ENCODE measurements around the gene PSG7. TPM values are rescaled to one million over a fixed set of nuclear protein-coding genes. Genes with fewer than 3 reads are reported as not detected.
"Not testable (repeated sequence)": the region's sequence is repeated elsewhere in the genome, so short reads cannot be mapped to it uniquely, and the experiment has no call there.

Gene PSG7
- total and polyA plus RNA-seq, 2 donors (not counting 1 experiment from before 2014, with no cell fraction given) = not detected

DNA sequence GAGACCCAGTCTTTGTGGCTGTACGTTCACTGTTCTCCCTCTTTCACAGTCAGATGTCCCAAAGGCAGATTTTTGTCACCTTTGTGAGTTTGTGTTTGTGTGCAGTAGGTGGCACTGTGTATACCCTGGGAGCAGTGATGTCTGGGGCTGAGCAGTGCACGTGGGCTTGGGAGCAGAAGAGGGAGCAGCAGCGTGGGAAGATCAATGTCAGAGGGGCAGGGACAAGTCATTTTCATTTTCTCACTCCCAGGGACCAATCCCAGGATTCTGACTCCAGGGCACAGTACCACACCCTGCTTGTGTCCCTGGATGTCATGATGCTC, 17.3 kb downstream of the PSG7 start:
- CTCF ChIA-PET = no interaction called here
- ATAC-seq (ENCODE audit: low read depth) = no peak
- no peak overlapping the region for H2AFZ ChIP-seq (ENCODE audit: insufficient read depth, low read depth, low read length, poor library complexity, severe bottlenecking)

DNA sequence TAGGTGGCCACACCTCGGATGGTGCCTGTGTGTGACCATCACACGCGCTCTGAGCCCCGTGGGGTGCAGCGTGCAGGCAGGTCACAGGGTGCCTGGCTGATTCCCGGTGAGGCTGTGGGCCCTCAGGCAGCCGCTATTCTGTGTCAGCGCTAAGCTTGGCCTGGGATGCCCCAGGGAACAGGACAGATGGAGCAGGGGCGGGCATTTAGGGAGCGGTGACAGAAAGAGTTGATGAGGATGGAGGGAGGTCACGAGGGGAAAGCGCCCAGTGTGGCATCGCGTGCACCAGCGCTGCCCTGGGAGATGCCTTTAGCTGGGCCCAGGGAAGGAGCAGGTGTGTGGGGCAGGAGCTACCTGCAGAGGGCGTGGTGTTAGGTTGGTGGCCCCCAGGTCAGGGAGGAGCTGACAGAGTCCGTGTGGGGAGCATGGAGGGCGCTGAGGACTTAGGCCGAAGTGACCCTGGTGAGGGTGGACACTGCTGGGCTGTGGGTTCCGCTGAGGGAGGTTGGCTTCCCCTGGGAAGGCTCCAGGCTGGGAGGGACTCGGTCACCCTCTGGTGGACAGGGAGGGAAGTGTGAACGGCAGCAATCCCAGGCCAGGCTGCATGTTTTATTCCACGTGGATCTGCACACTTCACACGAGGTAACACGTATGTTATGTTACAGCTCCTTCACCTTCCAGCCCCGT, 17.8 kb downstream of the PSG7 start:
- H3K4me3 ChIP-seq (ENCODE audit: control extremely low read depth in 1 of 5, extremely low read depth in 1 of 5, insufficient read depth in 1 of 5, low read depth in 2 of 5, low read length in 4 of 5); H3K9me3 ChIP-seq (ENCODE audit: control extremely low read depth in 1 of 3, control insufficient read depth in 2 of 3, insufficient read depth in 1 of 3, low read length in 2 of 3); H3K79me2 ChIP-seq (ENCODE audit: control insufficient read depth, insufficient read depth, low read length); ATAC-seq (ENCODE audit: low read depth); intact Hi-C loops (cut with micrococcal nuclease); H3K36me3 ChIP-seq (replicated peaks in 1 of 2; ENCODE audit: control extremely low read depth in 1 of 2, control insufficient read depth in 1 of 2, extremely low read depth in 1 of 2, insufficient read depth in 2 of 2, low read length in 1 of 2); DNase-seq; H3K4me3 Mint-ChIP-seq; POLR2A ChIA-PET; H2AFZ ChIP-seq (ENCODE audit: insufficient read depth, low read depth, low read length, poor library complexity, severe bottlenecking); H3K27ac ChIP-seq (ENCODE audit: low read length in 2 of 2); H4K20me1 ChIP-seq (ENCODE audit: control insufficient read depth, insufficient read depth, low read length, poor library complexity, severe bottlenecking); CTCF ChIA-PET; H3K4me1 ChIP-seq (ENCODE audit: control insufficient read depth in 2 of 2, insufficient read depth in 2 of 2, low read length in 2 of 2); H3K9ac ChIP-seq (ENCODE audit: low read length); H3K27me3 ChIP-seq (replicated peaks in 1 of 4; ENCODE audit: control extremely low read depth in 1 of 4, control insufficient read depth in 3 of 4, insufficient read depth in 4 of 4, low read length in 3 of 4); H3K27ac Mint-ChIP-seq; H3K27me3 Mint-ChIP-seq; H3K9me3 Mint-ChIP-seq (ENCODE audit: insufficient read depth); H3K4me1 Mint-ChIP-seq; H3K4me2 ChIP-seq (replicated peaks; ENCODE audit: low read depth, low read length, poor library complexity, severe bottlenecking): not testable (repeated sequence)
- 85% methylated on average over 22 of the region's 26 CpGs for WGBS (ENCODE audit: insufficient coverage)

More for the DNA sequence above, 17.3 kb downstream of the PSG7 start:
- no peak overlapping the region for H3K4me3 Mint-ChIP-seq
- H3K27me3 ChIP-seq (replicated peaks in 1 of 4; ENCODE audit: control extremely low read depth in 1 of 4, control insufficient read depth in 3 of 4, insufficient read depth in 4 of 4, low read length in 3 of 4) = peaks cover 0 to 3% (median 0%) of the 10 kb centered on the region in 4 experiments
- H3K27me3 Mint-ChIP-seq = peaks cover 2% of the 10 kb centered on the region
- H3K79me2 ChIP-seq (ENCODE audit: control insufficient read depth, insufficient read depth, low read length) = no peaks in the 10 kb centered on the region
- no peaks in the 10 kb centered on the region for H3K9me3 Mint-ChIP-seq (ENCODE audit: insufficient read depth)
- intact Hi-C loops (cut with micrococcal nuclease) = no loop called here
- WGBS (ENCODE audit: insufficient coverage) = 0% methylated on average over 2 of the region's 3 CpGs
- H3K36me3 ChIP-seq (replicated peaks in 1 of 2; ENCODE audit: control extremely low read depth in 1 of 2, control insufficient read depth in 1 of 2, extremely low read depth in 1 of 2, insufficient read depth in 2 of 2, low read length in 1 of 2) = no peaks in the 10 kb centered on the region
- no peak for DNase-seq
- no peak overlapping the region for H3K27ac ChIP-seq (ENCODE audit: low read length in 2 of 2)
- H3K9me3 ChIP-seq (ENCODE audit: control extremely low read depth in 1 of 3, control insufficient read depth in 2 of 3, insufficient read depth in 1 of 3, low read length in 2 of 3) = no peaks in the 10 kb centered on the region
- H3K4me1 ChIP-seq (ENCODE audit: control insufficient read depth in 2 of 2, insufficient read depth in 2 of 2, low read length in 2 of 2) = no peaks in the 10 kb centered on the region
- H3K4me1 Mint-ChIP-seq = no peaks in the 10 kb centered on the region
- no peak overlapping the region for H3K4me3 ChIP-seq (ENCODE audit: control extremely low read depth in 1 of 5, extremely low read depth in 1 of 5, insufficient read depth in 1 of 5, low read depth in 2 of 5, low read length in 4 of 5)
- H4K20me1 ChIP-seq (ENCODE audit: control insufficient read depth, insufficient read depth, low read length, poor library complexity, severe bottlenecking) = no peaks in the 10 kb centered on the region
- TF ChIP-seq EZH2 (IDR thresholded peaks at IDR 0.05; ENCODE audit: borderline replicate concordance, insufficient read depth, low read depth, low read length, poor library complexity, severe bottlenecking) = no peak
- TF ChIP-seq, protein P1, sequence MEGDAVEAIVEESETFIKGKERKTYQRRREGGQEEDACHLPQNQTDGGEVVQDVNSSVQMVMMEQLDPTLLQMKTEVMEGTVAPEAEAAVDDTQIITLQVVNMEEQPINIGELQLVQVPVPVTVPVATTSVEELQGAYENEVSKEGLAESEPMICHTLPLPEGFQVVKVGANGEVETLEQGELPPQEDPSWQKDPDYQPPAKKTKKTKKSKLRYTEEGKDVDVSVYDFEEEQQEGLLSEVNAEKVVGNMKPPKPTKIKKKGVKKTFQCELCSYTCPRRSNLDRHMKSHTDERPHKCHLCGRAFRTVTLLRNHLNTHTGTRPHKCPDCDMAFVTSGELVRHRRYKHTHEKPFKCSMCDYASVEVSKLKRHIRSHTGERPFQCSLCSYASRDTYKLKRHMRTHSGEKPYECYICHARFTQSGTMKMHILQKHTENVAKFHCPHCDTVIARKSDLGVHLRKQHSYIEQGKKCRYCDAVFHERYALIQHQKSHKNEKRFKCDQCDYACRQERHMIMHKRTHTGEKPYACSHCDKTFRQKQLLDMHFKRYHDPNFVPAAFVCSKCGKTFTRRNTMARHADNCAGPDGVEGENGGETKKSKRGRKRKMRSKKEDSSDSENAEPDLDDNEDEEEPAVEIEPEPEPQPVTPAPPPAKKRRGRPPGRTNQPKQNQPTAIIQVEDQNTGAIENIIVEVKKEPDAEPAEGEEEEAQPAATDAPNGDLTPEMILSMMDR (IDR thresholded peaks at IDR 0.05) = no peak
- H3K9ac ChIP-seq (ENCODE audit: low read length) = no peak overlapping the region
- H3K27ac Mint-ChIP-seq = no peak overlapping the region
- POLR2A ChIA-PET = no interaction called here
- no peak overlapping the region for H3K4me2 ChIP-seq (replicated peaks; ENCODE audit: low read depth, low read length, poor library complexity, severe bottlenecking)

DNA sequence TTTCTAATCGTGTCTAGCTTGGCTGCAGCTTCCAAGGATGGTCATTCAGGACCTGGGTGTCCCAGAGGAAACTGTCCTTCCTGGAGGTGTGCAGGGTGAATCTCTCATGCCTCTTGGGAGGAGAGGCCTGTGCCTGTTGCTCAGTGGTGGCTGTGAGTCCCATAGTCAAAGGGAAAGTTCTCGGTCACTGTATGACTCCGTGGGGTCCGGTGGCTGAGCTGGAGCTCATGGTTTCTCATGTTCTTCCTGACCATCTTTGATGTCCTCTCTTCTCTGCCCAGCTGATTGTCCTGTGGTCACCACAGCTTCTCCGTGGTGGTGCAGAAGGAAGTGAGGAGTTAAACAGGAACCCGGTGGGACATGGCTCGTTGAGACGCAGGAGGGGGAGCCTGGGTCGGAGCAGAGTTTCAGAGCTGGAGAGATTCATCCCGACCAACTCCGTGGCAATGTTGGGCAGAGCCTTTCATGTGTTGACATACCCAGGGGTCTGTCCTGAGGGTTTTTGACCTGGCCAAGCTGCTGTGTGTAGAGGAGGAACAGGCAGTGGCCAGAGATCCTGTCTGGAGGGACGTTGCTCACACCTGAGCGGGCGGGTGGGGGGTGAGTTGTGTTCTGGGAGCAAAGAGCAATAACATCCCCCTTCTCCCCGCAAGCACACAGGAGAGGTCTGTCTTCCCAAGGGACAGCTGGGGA, 18.5 kb downstream of the PSG7 start:
- H3K79me2 ChIP-seq (ENCODE audit: control insufficient read depth, insufficient read depth, low read length); DNase-seq; intact Hi-C loops (cut with micrococcal nuclease); H3K4me3 Mint-ChIP-seq; H3K4me1 ChIP-seq (ENCODE audit: control insufficient read depth in 2 of 2, insufficient read depth in 2 of 2, low read length in 2 of 2); H3K9me3 ChIP-seq (ENCODE audit: control extremely low read depth in 1 of 3, control insufficient read depth in 2 of 3, insufficient read depth in 1 of 3, low read length in 2 of 3); H3K27me3 Mint-ChIP-seq; H3K9ac ChIP-seq (ENCODE audit: low read length); H4K20me1 ChIP-seq (ENCODE audit: control insufficient read depth, insufficient read depth, low read length, poor library complexity, severe bottlenecking); ATAC-seq (ENCODE audit: low read depth); H3K36me3 ChIP-seq (replicated peaks in 1 of 2; ENCODE audit: control extremely low read depth in 1 of 2, control insufficient read depth in 1 of 2, extremely low read depth in 1 of 2, insufficient read depth in 2 of 2, low read length in 1 of 2); H3K4me2 ChIP-seq (replicated peaks; ENCODE audit: low read depth, low read length, poor library complexity, severe bottlenecking); POLR2A ChIA-PET; CTCF ChIA-PET; H3K27ac ChIP-seq (ENCODE audit: low read length in 2 of 2); H3K4me3 ChIP-seq (ENCODE audit: control extremely low read depth in 1 of 5, extremely low read depth in 1 of 5, insufficient read depth in 1 of 5, low read depth in 2 of 5, low read length in 4 of 5); H3K4me1 Mint-ChIP-seq; H2AFZ ChIP-seq (ENCODE audit: insufficient read depth, low read depth, low read length, poor library complexity, severe bottlenecking); H3K9me3 Mint-ChIP-seq (ENCODE audit: insufficient read depth); H3K27ac Mint-ChIP-seq; H3K27me3 ChIP-seq (replicated peaks in 1 of 4; ENCODE audit: control extremely low read depth in 1 of 4, control insufficient read depth in 3 of 4, insufficient read depth in 4 of 4, low read length in 3 of 4): not testable (repeated sequence)
- 61% methylated on average over 11 of the region's 15 CpGs for WGBS (ENCODE audit: insufficient coverage)
